IPS DF 6.9 (cell line): ENCODE data around the gene LCN2.

Source experiments
- DNase-seq: peaks from one replicate; pipeline ENCODE4 v3.0.0-alpha.2; 2013; ENCODE audit warnings: low read depth, low spot score
- H3K27ac ChIP-seq: one replicate; pipeline ENCODE4 v1.5.1; 2013; ENCODE audit warnings: low read length, control low read depth
- H3K27me3 ChIP-seq: 2 replicates; pipeline ENCODE4 v1.6.1; 2013; ENCODE audit warnings: mild to moderate bottlenecking, low read length; ENCODE audit not compliant: control insufficient read depth, insufficient read depth
- H3K36me3 ChIP-seq: 2 replicates; pipeline ENCODE4 v1.6.1; 2013; ENCODE audit warnings: low read length; ENCODE audit not compliant: control insufficient read depth, insufficient read depth
- H3K4me1 ChIP-seq: 2 replicates; pipeline ENCODE4 v1.6.1; 2013; ENCODE audit warnings: low read length; ENCODE audit not compliant: control insufficient read depth, insufficient read depth
- H3K4me3 ChIP-seq: 2 replicates; pipeline ENCODE4 v1.5.1; 2013; ENCODE audit warnings: mild to moderate bottlenecking, low read length
- H3K9me3 ChIP-seq: 2 replicates; pipeline ENCODE4 v1.6.1; 2013; ENCODE audit warnings: low read length, inconsistent platforms; ENCODE audit not compliant: control insufficient read depth, insufficient read depth
- WGBS: extraction: QIAGEN DNeasy Blood & Tissue Kit; methylation state at CpG from one replicate; pipeline ENCODE4 v1.1.7; 2013; ENCODE audit warnings: mixed read lengths, missing lambda C conversion rate; ENCODE audit not compliant: insufficient read length, insufficient coverage; 5-methylcytosine and 5-hydroxymethylcytosine counted together

Gene LCN2

GRCh38 chr9:128161215-128161902 is 12.1 kb downstream of the LCN2 start:
- H3K9me3 ChIP-seq: no peaks in the 10 kb centered on the region
- peaks cover 5% of the 10 kb centered on the region; the same call in 1 of the 2 replicates for H3K36me3 ChIP-seq
- H3K4me1 ChIP-seq: 0 out of 2 replicates have a peak, but pooled peaks cover 2% of the 10 kb centered on the region
- H3K4me3 ChIP-seq: no peak overlapping the region
- no peak overlapping the region for H3K27ac ChIP-seq
- DNase-seq: no peak
- H3K27me3 ChIP-seq: no peaks in the 10 kb centered on the region
- WGBS: no CpG with 5 or more reads among the region's 13 CpGs

- WGBS: no CpG with 5 or more reads among the region's 10 CpGs
- no peaks in the 10 kb centered on the region for H3K27me3 ChIP-seq
- no peak overlapping the region for H3K27ac ChIP-seq
- DNase-seq: no peak
- no peak overlapping the region for H3K4me3 ChIP-seq
- H3K4me1 ChIP-seq: 0 out of 2 replicates have a peak, but pooled peaks cover 2% of the 10 kb centered on the region
- H3K36me3 ChIP-seq: peaks cover 7% of the 10 kb centered on the region; the same call in 1 of the 2 replicates
- no peaks in the 10 kb centered on the region for H3K9me3 ChIP-seq
Measured at GRCh38 chr9:128162215-128163026, 13.2 kb downstream of the LCN2 start.

GRCh38 chr9:128163027-128163515 is 13.8 kb downstream of the LCN2 start:
- Histone ChIP-seq H3K27ac (no peak overlapping the region), H3K9me3 (no peaks in the 10 kb centered on the region), H3K4me1 (0 out of 2 replicates have a peak, but pooled peaks cover 2% of the 10 kb centered on the region), H3K36me3 (peaks cover 7% of the 10 kb centered on the region; the same call in 1 of the 2 replicates), H3K4me3 (no peak overlapping the region), H3K27me3 (no peaks in the 10 kb centered on the region)
- no CpG with 5 or more reads among the region's 6 CpGs for WGBS
- DNase-seq: no peak

GRCh38 chr9:128163523-128164306 is 14.5 kb downstream of the LCN2 start:
- WGBS: no CpG with 5 or more reads among the region's 10 CpGs
- no peaks in the 10 kb centered on the region for H3K9me3 ChIP-seq
- no peaks in the 10 kb centered on the region for H3K27me3 ChIP-seq
- H3K36me3 ChIP-seq: peaks cover 11% of the 10 kb centered on the region
- no peak overlapping the region for H3K27ac ChIP-seq
- 0 out of 2 replicates have a peak, but pooled peaks cover 2% of the 10 kb centered on the region for H3K4me1 ChIP-seq
- DNase-seq: no peak
- no peak overlapping the region for H3K4me3 ChIP-seq

- no peaks in the 10 kb centered on the region for H3K4me1 ChIP-seq
- H3K9me3 ChIP-seq: no peaks in the 10 kb centered on the region
- no peak overlapping the region for H3K27ac ChIP-seq
- no peaks in the 10 kb centered on the region for H3K27me3 ChIP-seq
- H3K36me3 ChIP-seq: peaks cover 15% of the 10 kb centered on the region
- H3K4me3 ChIP-seq: no peak overlapping the region
- no CpG with 5 or more reads among the region's 14 CpGs for WGBS
- no peak for DNase-seq
Measured at GRCh38 chr9:128164307-128164885, 15.1 kb downstream of the LCN2 start.

- Histone ChIP-seq H3K27me3 (no peaks in the 10 kb centered on the region), H3K9me3 (no peaks in the 10 kb centered on the region), H3K36me3 (peaks cover 20% of the 10 kb centered on the region), H3K4me1 (no peaks in the 10 kb centered on the region), H3K4me3 (no peak overlapping the region), H3K27ac (no peak overlapping the region)
- no peak for DNase-seq
- no CpG with 5 or more reads among the region's 18 CpGs for WGBS
Measured at GRCh38 chr9:128166169-128166568, 16.9 kb downstream of the LCN2 start.

- DNase-seq: no peak
- peaks cover 20% of the 10 kb centered on the region for H3K36me3 ChIP-seq
- H3K27me3 ChIP-seq: no peaks in the 10 kb centered on the region
Measured at GRCh38 chr9:128167209-128167608, 18.0 kb downstream of the LCN2 start.

GRCh38 chr9:128168731-128169308 is 19.6 kb downstream of the LCN2 start:
- Histone ChIP-seq H3K36me3 (peaks cover 20% of the 10 kb centered on the region), H3K4me3 (no peak overlapping the region), H3K9me3 (no peaks in the 10 kb centered on the region), H3K27ac (no peak overlapping the region), H3K27me3 (no peaks in the 10 kb centered on the region), H3K4me1 (no peaks in the 10 kb centered on the region)
- 100% methylated on average over 2 of the region's 8 CpGs for WGBS
- DNase-seq: no peak

More at GRCh38 chr9:128167209-128167608, 18.0 kb downstream of the LCN2 start:
- Histone ChIP-seq H3K9me3 (no peaks in the 10 kb centered on the region), H3K4me3 (no peak overlapping the region), H3K27ac (no peak overlapping the region), H3K4me1 (no peaks in the 10 kb centered on the region)
- WGBS: no CpG with 5 or more reads among the region's 4 CpGs

GRCh38 chr9:128169492-128169891 is 20.2 kb downstream of the LCN2 start:
- no peaks in the 10 kb centered on the region for H3K27me3 ChIP-seq
- H3K9me3 ChIP-seq: no peaks in the 10 kb centered on the region
- no CpG with 5 or more reads among the region's 8 CpGs for WGBS
- H3K36me3 ChIP-seq: peaks cover 20% of the 10 kb centered on the region
- DNase-seq: no peak
- H3K4me1 ChIP-seq: no peaks in the 10 kb centered on the region
- H3K27ac ChIP-seq: no peak overlapping the region
- H3K4me3 ChIP-seq: no peak overlapping the region
